HepG2 (cell line): ENCODE results near the gene FNIP2. TPM values are rescaled to one million over a fixed set of nuclear protein-coding genes. Genes with fewer than 3 reads are reported as not detected.

Experiments used
- ATAC-seq: fragments of 200-7000 bp; cut with Tn5 transposase; 3 replicates; pipeline ENCODE4 v1.9.1; 2020; ENCODE audit warnings: mild to moderate bottlenecking, moderate library complexity
- BruUV-seq: library from RNA; stranded (reverse); fragments of 400-500 nt; replicated peaks from 2 replicates; lab custom pipeline; 2021; lab: Mats Ljungman, UMichigan
- CTCF ChIA-PET: fragments of 300-600 bp; formaldehyde crosslinking; extraction: SDS; loops from one replicate; lab custom pipeline; 2021; ENCODE audit warnings: low total read pairs, inconsistent platforms, low intra/inter-chr PET ratio; lab: Yijun Ruan, JAX
- POLR2A ChIA-PET: fragments of 350-600 bp; sonication (Branson Sonifier 250); formaldehyde crosslinking; loops from one replicate; lab custom pipeline; 2020; ENCODE audit warnings: antibody characterized with exemption, inconsistent platforms; lab: Yijun Ruan, JAX
- DNase-seq: peaks from one replicate; pipeline ENCODE4 v3.0.0-alpha.2; 2015; ENCODE audit warnings: low spot score
- FAIRE-seq: peaks from 3 replicates; lab custom pipeline; 2011; peaks lifted over from hg19 to GRCh38; lab: Jason Lieb, UNC
- H2AFZ ChIP-seq: one replicate; pipeline ENCODE4 v1.6.1; 2011; ENCODE audit warnings: low read length, inconsistent platforms
- H3K27ac ChIP-seq: fragments of 300-600 bp; 3 replicates; pipeline ENCODE4 v1.8.0; 2011; ENCODE audit warnings: mixed run types, mild to moderate bottlenecking, mixed read lengths, low read length, inconsistent platforms; ENCODE audit not compliant: insufficient read depth; ENCODE audit errors: extremely low read length
- H3K27me3 ChIP-seq, 2 experiments: fragments of 200-600 bp in 1 of 2; 2 replicates in 1 of 2; 3 replicates in 1 of 2; pipeline versions ENCODE4 v1.6.0 to v1.8.0; 2011; ENCODE audit warnings: low read length in 2 of 2, mild to moderate bottlenecking in 2 of 2, moderate library complexity in 2 of 2, inconsistent platforms in 1 of 2; ENCODE audit not compliant: insufficient read depth in 2 of 2, control insufficient read depth in 1 of 2
- H3K36me3 ChIP-seq, 2 experiments: fragments of 200-600 bp in 1 of 2; replicated peaks in 1 of 2; 2 replicates in 1 of 2; 3 replicates in 1 of 2; pipeline versions ENCODE4 v1.5.1 to v1.8.0; 2011; ENCODE audit warnings: low read length in 2 of 2, inconsistent platforms in 1 of 2; ENCODE audit not compliant: insufficient read depth in 2 of 2, control insufficient read depth in 1 of 2
- H3K4me1 ChIP-seq: 2 replicates; pipeline ENCODE4 v1.5.1; 2012; ENCODE audit warnings: low read length, inconsistent platforms; ENCODE audit not compliant: insufficient read depth
- H3K4me2 ChIP-seq: 2 replicates; pipeline ENCODE4 v1.6.0; 2011; ENCODE audit warnings: low read depth, low read length, inconsistent platforms
- H3K4me3 ChIP-seq, 3 experiments: fragments of 200-600 bp in 1 of 3; sonication (generic), shearing (Covaris generic) in 1 of 3; replicated peaks in 1 of 3; 2 replicates each; pipeline ENCODE4 v1.5.1; 2011 to 2016; ENCODE audit warnings: low read length in 3 of 3, inconsistent platforms in 2 of 3, low read depth in 2 of 3, mild to moderate bottlenecking in 2 of 3, control low read depth in 1 of 3, mixed read lengths in 1 of 3; ENCODE audit not compliant: insufficient read depth in 1 of 3
- H3K79me2 ChIP-seq: one replicate; pipeline ENCODE4 v1.6.1; 2011; ENCODE audit warnings: low read length, inconsistent platforms; ENCODE audit not compliant: insufficient read depth
- H3K9ac ChIP-seq: 2 replicates; pipeline ENCODE4 v1.6.0; 2011; ENCODE audit warnings: mild to moderate bottlenecking, low read depth, low read length, inconsistent platforms; ENCODE audit not compliant: insufficient read depth
- H3K9me3 ChIP-seq: 2 replicates; pipeline ENCODE4 v1.5.1; 2012; ENCODE audit warnings: mild to moderate bottlenecking, low read length
- H4K20me1 ChIP-seq: 2 replicates; pipeline ENCODE4 v1.6.0; 2011; ENCODE audit warnings: inconsistent platforms, mild to moderate bottlenecking, low read length, moderate library complexity; ENCODE audit not compliant: insufficient read depth
- ARNT ChIP-seq: fragments of 450-650 bp; IDR thresholded peaks from 2 replicates; pipeline ENCODE4 v1.6.1; 2017
- KLF11 ChIP-seq: IDR thresholded peaks from 2 replicates; pipeline ENCODE4 v1.6.1; 2016; ENCODE audit warnings: missing compliant biosample characterization
- MAFG ChIP-seq: sonication (generic); formaldehyde crosslinking; IDR thresholded peaks from 2 replicates; pipeline ENCODE4 v1.5.1; 2020; ENCODE audit warnings: mild to moderate bottlenecking, missing genetic modification reagents
- ZNF263 ChIP-seq: sonication (generic); formaldehyde crosslinking; IDR thresholded peaks from 2 replicates; pipeline ENCODE4 v1.4.0; 2020; ENCODE audit warnings: missing genetic modification reagents
- ZNF782 ChIP-seq: sonication (generic); formaldehyde crosslinking; IDR thresholded peaks from 2 replicates; pipeline ENCODE4 v1.4.0; 2020; ENCODE audit warnings: missing genetic modification reagents, mild to moderate bottlenecking, borderline replicate concordance
- WGBS: methylation state at CpG from one replicate; pipeline ENCODE4 v1.1.6; 2017; ENCODE audit warnings: low lambda C conversion rate; 5-methylcytosine and 5-hydroxymethylcytosine counted together
- in situ Hi-C: cut with HindIII; loops from 2 replicates; pipeline ENCODE4 v1.10.0; 2017; ENCODE audit warnings: low pct_unique_long_range_greater_than_20kb; ENCODE audit not compliant: extremely low pct_ligation_motif_present
- intact Hi-C: fragments of 100-400 bp; cut with micrococcal nuclease; formaldehyde crosslinking; loops from one replicate; pipeline ENCODE4 v1.10.0; 2022; ENCODE audit not compliant: unreplicated experiment
- polyA plus RNA-seq, 8 experiments: library from polyadenylated mRNA; depleted of rRNA in 3 of 8; stranded (reverse) in 7 of 8; unstranded in 1 of 8; fragments of >200 nt; fragmentation: Illumina TruSeq in 4 of 8; extraction: Trizol in 4 of 8; gene quantifications; 2 replicates each; pipeline versions ENCODE4 v1.2.1 to v1.2.3, GENCODE V29; 2011 to 2016; ENCODE audit warnings: low read depth in 4 of 8, missing spikeins in 1 of 8, mixed read lengths in 1 of 8; ENCODE audit not compliant: insufficient read depth in 1 of 8
- total RNA-seq, 5 experiments: library from RNA; depleted of rRNA; stranded (reverse); fragments of >200 nt; fragmentation: Illumina TruSeq; extraction: Trizol; gene quantifications; 2 replicates each; pipeline ENCODE4 v1.2.3, GENCODE V29; 2016; ENCODE audit warnings: low read depth in 1 of 5
- TF ChIP-seq, protein P1 (sequence below): conservative IDR thresholded peaks from 2 replicates; pipeline ENCODE4 v1.6.1; 2018; ENCODE audit warnings: missing genetic modification reagents
- TF ChIP-seq, protein P2 (sequence below): sonication (generic); formaldehyde crosslinking; IDR thresholded peaks from 2 replicates; pipeline ENCODE4 v1.5.0; 2020; ENCODE audit warnings: mild to moderate bottlenecking, missing genetic modification reagents, borderline replicate concordance
- TF ChIP-seq, protein P3 (sequence below): sonication (generic); formaldehyde crosslinking; IDR thresholded peaks from 2 replicates; pipeline ENCODE4 v1.4.0; 2020; ENCODE audit warnings: mild to moderate bottlenecking, missing genetic modification reagents

The FNIP2 gene
- total and polyA plus RNA-seq, 2 of the 13 experiments (the other 11 are each of a cell fraction or from before 2014, with no cell fraction given): 15.5 to 21.0 TPM

DNA sequence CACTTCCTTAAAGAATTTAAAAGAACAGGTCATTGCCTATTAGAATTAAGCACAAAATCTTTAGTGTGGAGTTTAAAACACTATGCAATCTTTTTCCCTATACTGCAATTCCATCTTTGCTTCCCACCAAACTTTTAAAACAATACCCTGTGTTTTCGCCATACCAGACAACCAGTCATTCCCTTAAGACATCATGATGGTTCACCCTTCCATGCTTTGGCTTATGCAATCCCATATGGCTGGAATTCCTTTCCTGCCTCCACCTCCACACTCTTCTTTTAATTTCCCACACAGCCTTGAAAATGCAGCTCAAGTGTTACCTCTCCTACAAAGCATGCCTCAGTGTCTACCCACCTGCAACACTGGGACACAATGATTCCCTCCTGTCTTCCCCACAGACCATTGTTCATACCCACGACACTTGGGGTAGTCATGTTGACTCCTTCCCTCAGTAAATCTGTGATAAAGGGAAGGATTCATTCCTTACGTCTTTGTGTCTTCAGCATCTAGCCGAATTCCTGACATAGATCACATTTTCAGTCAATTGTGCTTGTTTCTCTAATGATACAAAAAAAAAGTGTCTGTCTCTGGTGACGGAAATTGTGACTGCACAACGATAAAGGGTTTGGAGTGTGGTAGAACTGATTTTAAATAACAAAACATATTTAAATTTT, 166.3 kb downstream of the FNIP2 start (continued):
- TF ChIP-seq KLF11 (CRISPR knock-in tag): no peak
- TF ChIP-seq, protein P1, sequence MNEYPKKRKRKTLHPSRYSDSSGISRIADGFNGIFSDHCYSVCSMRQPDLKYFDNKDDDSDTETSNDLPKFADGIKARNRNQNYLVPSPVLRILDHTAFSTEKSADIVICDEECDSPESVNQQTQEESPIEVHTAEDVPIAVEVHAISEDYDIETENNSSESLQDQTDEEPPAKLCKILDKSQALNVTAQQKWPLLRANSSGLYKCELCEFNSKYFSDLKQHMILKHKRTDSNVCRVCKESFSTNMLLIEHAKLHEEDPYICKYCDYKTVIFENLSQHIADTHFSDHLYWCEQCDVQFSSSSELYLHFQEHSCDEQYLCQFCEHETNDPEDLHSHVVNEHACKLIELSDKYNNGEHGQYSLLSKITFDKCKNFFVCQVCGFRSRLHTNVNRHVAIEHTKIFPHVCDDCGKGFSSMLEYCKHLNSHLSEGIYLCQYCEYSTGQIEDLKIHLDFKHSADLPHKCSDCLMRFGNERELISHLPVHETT (CRISPR knock-in tag): no peak

DNA sequence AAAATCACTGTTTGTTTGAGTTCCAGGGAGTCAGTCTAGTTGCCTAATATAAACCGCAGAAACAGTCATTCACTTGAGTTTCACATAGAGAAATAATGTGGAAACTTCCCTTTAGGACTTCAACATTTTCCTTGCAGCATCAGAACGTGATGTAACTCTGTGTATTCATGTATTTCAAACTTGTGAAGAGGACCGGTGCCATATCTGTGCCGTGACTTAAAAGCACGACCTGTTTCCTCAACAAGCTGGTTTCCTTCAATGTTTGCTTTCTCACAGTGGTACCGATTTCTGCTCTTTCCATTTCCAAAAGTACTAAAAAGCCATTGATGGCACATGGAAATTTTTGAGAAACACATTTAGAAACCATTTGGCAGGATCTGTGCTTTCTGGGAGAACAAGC, 167.4 kb downstream of the FNIP2 start:
- ATAC-seq (no peak), DNase-seq (no peak), FAIRE-seq (no peak)
- 39% methylated on average over 6 of the region's 6 CpGs for WGBS
- Histone ChIP-seq H3K4me1 (no peaks in the 10 kb centered on the region), H3K79me2 (no peaks in the 10 kb centered on the region), H3K36me3 (no peaks in the 10 kb centered on the region), H2AFZ (no peak overlapping the region), H3K27ac (no peak overlapping the region), H3K9ac (no peak overlapping the region), H4K20me1 (no peaks in the 10 kb centered on the region), H3K27me3 (no peaks in the 10 kb centered on the region), H3K4me2 (no peak overlapping the region), H3K9me3 (no peaks in the 10 kb centered on the region), H3K4me3 (no peak overlapping the region)
- no TSS peak for BruUV-seq
- intact Hi-C loops: no loop called here
- CTCF ChIA-PET: no interaction called here
- in situ Hi-C loops: no loop called here
- POLR2A ChIA-PET: no interaction called here
- TF ChIP-seq ZNF782 (no peak), ZNF263 (CRISPR knock-in tag) (no peak), ARNT (no peak), MAFG (CRISPR knock-in tag) (no peak)
- TF ChIP-seq, protein P2, sequence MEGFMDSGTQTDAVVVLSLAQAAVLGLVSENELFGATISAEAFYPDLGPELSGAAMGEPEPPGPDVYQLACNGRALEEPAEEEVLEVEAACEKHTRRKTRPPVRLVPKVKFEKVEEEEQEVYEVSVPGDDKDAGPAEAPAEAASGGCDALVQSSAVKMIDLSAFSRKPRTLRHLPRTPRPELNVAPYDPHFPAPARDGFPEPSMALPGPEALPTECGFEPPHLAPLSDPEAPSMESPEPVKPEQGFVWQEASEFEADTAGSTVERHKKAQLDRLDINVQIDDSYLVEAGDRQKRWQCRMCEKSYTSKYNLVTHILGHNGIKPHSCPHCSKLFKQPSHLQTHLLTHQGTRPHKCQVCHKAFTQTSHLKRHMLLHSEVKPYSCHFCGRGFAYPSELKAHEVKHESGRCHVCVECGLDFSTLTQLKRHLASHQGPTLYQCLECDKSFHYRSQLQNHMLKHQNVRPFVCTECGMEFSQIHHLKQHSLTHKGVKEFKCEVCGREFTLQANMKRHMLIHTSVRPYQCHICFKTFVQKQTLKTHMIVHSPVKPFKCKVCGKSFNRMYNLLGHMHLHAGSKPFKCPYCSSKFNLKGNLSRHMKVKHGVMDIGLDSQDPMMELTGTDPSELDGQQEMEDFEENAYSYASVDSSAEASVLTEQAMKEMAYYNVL (CRISPR knock-in tag): no peak
- TF ChIP-seq, protein P3, sequence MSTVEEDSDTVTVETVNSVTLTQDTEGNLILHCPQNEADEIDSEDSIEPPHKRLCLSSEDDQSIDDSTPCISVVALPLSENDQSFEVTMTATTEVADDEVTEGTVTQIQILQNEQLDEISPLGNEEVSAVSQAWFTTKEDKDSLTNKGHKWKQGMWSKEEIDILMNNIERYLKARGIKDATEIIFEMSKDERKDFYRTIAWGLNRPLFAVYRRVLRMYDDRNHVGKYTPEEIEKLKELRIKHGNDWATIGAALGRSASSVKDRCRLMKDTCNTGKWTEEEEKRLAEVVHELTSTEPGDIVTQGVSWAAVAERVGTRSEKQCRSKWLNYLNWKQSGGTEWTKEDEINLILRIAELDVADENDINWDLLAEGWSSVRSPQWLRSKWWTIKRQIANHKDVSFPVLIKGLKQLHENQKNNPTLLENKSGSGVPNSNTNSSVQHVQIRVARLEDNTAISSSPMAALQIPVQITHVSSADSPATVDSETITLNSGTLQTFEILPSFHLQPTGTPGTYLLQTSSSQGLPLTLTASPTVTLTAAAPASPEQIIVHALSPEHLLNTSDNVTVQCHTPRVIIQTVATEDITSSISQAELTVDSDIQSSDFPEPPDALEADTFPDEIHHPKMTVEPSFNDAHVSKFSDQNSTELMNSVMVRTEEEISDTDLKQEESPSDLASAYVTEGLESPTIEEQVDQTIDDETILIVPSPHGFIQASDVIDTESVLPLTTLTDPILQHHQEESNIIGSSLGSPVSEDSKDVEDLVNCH (CRISPR knock-in tag): no peak
